RPMI8226 (cell line): ENCODE results near the gene KRT78.
"Not testable (repeated sequence)": the region's sequence is repeated elsewhere in the genome, so short reads cannot be mapped to it uniquely, and the experiment has no call there.

Experiments used
- DNase-seq: peaks from one replicate; pipeline ENCODE4 v3.0.0-alpha.2; 2015

KRT78 gene

DNA sequence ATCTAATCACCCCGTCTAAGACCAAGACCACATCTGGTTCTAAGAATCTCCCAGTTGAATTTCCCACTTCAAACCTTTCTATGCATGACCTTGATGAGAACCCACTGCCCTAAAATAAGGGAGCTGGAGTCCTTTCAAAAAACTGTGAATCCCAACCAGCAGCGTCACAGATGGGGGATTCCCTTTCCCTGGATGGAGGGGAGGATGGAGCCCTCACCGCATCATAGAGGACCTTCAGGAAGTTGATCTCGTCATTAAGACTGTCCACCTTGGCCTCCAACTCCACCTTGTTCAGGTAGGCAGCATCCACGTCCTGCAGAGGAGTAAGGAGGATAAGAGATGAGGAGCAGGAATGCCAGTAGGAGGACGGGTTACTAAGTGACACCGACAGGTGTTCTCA is 39.6 kb downstream of the KRT78 start:
- DNase-seq: no peak

DNA sequence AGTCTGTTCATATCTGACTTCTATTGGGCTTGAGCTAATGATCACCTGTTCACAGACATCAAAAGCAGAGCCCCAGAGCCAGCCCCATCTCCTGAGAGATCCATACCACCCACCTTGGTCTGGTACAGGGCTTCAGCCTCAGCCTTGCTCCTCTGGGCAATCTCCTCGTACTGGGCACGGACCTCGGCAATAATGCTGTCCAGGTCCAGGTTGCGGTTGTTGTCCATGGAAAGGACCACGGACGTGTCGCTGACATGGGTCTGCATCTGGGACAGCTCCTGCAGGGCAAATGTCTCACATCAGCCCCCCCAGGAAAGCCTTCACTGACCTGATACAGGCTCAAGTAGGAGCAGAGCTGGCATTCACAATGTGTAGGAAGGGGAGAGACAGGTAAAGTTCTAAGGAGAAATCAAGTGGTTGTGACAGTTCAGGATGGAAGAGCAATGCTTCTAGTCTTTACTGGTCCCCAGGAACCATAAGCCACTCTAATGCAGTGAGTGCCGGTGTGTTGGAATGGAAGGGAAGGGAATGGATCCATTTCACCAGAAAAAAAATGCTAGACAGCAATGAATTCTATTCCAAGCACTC is 40.1 kb downstream of the KRT78 start:
- no peak for DNase-seq

DNA sequence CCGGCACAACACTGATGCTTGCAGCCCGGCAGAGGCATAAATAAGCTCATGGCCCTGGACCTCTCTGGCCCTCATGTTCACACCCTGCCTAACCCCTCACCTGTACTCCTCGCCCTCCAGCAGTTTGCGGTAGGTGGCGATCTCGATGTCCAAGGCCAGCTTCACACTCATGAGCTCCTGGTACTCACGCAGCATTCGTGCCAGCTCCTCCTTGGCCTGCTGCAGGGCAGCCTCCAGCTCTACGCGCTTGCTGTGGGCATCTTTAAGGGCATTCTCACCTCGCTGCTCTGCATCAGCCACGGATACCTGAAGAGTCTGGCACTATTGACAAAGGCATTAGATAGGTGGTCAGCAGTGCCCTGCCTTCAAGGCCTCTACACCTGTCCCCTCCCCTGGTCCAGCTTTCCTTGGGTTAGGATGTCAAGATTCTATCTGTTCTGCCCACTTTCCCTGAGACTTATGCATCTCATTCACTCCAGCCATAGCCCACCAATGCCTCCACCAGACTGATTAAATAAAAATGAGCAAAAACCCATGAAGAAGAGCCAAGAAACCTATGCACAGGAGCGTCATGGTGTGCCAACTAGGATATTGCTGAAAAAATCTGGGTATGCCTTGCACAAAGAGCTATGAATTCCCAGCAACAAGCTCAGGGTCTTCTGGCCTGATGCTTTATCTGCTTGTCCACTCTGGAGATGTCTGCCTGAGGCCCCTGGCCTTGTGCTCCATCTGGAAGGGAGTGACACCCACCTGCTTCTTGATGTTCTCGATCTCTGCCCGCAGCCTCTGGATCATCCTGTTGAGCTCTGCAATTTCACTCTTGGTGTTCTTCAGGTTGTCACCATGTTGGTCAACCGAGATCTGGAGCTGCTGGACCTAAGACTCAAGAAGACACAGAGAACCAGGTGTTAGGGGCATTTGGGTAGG is 41.0 kb downstream of the KRT78 start:
- DNase-seq: no peak

DNA sequence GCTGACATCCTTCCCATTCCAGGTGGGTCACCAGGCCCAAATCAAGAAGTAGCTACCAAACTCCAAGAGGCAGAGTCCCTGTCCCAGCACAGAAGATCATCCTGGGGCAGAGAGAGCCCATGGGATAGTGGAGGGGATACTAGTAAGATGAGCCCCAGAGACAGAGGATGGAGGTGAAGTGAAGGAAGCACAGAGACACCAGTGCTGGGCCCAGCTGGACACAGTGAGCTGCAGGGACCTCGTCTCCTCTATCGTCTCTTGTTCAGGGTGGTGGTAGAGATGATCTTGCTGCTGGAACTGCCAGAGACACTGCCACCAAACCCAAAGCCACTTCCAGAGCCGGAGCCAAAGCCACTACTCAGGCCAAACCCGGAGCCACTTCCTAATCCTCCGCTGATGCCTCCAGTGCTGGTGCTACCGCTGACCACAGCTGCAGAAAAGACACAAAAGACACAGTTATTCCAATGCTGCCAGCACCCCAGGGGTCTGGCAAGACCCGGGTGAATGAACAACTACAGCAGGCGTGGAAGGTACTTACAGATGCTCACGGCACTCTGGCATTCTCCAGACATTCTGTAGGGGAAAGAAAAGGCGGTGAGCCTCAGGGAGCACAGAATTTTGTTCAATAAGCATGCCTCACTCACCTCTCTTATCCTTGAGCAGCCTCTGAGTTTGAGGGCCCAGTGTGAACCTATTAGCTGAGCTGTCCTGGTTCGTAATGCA is 41.8 kb downstream of the KRT78 start:
- no peak for DNase-seq

DNA sequence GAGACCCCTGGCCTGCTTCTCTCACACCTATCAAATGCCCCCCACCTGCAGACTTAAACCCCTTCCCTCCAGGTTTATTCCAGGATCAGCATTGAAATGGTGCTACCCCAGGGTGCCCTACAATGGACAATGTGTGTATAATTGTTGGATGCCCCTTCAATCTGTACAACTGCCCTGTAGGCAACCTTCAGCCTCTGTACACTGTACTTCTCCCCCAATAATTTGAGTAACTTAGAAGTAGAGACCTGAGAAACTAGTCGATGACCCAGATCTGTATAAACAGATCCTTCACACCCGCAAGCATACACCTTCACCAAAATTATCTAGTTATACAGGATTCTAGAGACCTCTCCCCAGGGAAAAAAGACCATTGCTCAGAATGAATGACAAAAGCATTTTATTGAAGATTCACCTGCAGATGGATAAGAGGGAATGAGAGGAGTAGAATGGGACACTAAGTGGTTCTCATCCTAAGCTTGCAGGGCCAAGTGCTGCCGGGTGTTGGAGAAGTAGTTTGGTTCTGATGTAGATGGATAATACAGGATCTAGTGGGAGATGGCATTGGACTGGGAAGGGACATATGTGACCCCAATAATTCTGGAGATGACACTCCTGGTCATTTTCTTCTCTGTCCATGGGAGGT is 42.5 kb downstream of the KRT78 start:
- DNase-seq: no peak

DNA sequence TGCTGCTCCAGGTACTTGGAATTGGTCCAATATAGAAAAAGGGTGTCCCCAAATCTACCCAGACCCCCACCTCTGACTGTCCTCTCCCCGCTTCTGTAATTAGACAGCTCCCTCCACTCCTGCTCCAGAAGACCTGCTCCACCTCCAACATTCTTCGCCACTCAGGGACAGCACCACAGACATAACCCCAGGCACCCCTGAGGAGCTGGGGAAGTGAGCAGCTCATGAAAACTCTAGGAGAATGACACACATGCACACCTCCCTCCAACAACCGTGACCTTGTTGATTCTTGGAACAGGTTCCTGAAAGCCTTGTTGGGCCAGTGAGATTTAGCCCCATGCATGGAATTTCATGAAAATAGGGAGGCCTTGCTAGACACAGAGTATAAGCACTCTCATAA is 43.1 kb downstream of the KRT78 start:
- no peak for DNase-seq

DNA sequence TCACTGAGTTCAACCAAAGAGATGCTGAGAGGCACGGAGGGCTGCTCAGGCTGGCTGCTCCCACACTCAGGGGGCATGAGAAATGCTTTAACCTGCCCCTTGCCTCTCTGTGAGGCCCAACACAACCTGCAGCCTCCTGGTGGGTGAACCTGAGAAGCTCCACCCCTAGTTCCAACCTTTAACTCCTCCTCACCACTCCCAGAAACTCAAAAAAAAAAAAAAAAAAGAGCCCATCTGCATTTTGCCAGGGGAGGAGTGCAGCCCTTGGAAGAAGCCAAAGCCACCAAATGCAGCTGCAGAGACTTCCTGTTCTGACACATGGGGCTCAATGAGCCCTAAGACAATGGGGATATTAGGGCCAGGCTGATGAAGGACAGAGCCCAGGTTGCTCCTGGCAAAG is 43.8 kb downstream of the KRT78 start:
- DNase-seq: peak; percentile 62

DNA sequence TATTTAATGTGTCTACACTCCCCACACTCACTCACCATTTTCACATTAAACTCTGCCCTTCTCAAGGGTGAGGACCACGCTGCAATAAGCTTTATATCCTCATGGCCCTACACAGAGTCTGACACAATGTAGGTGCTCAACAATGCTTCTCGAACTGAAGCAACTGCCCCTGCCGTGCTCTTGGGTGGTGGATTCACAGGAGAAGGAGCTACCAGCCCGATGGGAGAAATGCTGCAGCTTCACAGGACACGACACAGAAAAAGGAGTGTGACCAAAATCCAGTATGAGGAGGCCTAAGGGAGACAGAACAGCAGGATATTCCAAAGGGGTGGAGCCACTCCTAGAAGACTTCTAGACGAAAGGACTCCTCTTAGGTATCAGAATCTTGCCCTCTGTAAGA is 46.4 kb downstream of the KRT78 start:
- no peak for DNase-seq

DNA sequence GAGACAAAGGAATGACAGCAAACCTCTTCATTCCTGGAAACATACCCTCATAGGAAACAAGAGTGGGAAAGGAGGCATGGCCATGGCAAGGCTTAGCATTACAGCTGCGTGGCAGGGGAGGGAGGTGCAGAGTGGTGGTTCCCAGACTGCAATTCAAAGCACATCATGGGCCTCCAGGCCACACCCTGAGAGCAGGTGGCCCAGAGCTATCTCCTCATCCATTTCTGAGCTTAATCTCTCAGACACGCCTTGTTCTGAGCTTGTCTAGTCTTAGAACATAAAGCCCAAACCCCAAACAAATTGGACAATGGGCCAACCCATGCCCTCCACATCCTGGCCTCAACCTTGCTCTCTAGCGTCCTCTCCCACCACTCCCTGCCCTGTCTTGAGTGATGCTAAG is 47.0 kb downstream of the KRT78 start:
- no peak for DNase-seq

DNA sequence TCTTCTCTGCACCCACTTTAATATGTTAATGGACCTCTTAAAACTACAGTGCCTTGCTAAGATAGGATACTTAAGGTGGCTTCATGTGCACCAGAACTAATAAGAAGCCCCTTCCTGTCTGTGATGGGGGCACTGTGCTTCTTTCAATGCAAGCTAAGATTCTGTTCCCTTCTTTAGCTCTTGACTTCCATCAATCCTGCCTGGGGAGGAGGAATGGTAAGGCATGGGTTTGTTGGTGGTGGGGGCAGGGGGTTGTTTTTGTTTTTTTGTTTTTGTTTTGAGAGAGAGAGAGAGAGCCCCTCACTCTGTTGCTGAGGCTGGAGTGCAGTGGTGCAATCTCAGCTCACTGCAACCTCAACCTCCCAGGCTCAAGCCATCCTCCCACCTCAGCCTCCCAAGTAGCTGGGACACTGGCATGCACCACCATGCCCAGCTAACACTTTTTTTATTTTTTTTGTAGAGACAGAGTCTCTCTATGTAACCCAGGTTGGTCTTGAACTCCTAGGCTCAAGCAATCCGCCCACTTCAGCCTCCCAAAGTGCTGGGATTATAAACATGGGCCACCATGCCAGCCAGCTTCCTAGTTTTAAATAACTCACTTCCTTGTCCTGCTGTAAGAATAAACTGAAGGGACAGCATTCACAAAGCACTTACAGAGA is 48.4 kb downstream of the KRT78 start:
- DNase-seq: no peak

DNA sequence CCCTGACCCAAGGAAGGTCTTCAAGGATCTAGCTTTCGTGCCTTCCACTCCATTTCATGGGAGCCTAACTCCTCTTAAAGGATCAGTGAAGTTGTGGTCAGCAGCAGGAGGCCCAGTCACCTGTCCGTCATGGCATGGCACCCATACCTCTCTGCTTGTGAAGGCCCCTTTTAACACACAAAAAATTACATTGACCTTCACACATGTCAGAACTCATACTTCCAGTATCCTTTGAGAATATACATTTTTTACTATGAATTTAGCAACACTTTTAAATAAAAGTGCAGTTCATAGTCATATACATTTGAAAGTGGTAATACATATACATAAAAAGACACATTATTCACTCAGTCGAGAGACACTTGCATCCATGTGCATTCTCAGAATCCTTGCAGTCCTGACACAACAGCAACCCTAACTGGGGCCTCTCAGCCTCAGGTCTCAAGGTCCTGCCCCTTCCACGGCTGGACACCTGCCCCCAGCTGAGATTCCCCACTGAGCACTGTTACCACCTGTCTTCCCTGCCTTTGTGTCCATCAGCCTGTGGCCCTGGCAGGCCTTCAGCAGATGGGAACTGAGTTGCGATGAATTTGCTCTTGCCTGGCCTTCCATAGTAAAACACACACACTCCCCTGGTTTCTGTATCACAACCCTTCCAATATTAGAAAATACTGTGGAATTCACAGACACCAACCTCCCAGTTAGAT is 49.1 kb downstream of the KRT78 start:
- no peak for DNase-seq

DNA sequence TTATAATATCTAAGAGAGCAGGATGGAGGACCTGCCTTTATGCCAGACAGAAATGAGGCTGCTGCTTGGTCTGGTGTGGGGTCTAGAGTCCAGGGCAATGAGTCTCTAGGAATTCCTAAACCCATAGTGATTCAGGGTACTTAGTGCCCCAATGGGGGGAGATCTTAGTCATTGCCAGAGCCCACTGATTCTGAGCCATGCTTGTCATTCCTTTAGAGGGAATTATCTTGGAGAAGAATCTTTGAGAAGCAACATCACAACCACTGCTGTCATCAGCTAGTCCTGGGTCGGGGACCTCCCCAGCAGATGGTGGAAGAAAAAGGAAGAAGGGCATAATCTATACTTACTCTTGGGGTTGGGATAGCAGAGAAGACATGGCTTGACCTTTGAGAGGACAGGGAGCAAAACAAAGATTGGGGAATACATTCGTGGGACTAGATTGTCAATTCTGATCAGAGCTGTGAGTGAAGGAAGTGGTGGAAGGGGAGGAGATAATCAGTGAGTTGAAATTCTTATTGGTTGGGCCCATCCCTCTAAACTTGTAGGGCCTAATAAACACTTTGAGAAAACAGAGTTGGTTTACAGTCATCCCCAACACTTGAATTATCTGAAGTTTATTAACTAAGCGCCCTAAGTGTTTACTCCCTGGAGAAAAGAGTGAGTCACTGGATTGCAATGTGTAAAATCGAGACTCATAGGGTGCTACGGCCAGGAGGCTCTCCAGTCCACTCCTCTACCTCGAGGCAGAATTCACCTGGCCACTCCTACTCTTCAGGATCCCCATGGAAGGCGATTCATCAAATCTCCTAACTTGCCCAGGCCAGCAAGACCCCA is 49.9 kb downstream of the KRT78 start:
- DNase-seq: no peak

DNA sequence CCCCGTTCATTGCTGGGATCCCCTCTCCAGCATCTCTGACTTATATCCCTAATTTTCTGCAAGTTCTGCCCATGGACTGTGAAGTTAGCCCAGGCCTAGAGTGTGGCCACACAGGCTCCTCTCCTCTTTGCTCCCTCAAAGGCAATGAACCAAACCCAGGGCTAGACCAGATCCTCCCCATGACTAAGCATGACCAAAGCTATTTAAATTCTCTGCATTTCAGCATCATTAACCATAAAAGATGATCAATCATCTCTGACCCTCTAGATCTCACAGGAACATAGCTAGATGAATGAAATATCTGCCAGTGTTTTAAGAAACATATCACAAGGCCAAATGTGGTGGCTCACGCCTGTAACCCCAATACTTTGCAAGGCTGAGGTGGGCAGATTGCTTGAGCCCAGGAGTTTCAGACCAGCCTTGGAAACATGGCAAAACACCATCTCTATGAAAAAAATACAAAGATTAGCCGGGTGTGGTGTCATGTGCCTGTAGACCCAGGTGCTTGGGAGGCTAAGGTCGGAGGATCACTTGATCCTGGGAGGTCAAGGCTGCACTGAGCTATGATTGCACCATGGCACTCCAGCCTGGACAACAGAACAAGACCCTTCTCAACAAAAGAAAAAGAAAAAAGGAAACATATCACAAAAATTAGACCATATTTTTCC is 50.7 kb downstream of the KRT78 start:
- no peak for DNase-seq

DNA sequence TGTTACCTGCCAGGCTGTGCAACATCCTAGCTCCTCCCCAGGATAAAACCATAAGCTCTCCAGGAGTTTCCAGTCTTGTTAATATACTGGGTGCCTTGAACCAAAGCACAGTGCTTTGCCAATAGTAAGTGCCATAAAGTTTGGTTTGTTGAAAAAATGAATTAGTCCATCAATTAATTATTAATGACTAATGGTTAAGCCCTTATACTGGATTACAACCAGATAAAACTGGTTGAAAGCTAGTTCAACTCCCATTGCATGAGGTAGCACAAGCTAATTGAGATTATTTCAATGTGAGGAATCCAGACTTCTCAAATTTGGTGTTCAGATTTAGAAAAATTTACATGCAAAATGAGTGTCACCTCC is 51.3 kb downstream of the KRT78 start:
- DNase-seq: no peak

DNA sequence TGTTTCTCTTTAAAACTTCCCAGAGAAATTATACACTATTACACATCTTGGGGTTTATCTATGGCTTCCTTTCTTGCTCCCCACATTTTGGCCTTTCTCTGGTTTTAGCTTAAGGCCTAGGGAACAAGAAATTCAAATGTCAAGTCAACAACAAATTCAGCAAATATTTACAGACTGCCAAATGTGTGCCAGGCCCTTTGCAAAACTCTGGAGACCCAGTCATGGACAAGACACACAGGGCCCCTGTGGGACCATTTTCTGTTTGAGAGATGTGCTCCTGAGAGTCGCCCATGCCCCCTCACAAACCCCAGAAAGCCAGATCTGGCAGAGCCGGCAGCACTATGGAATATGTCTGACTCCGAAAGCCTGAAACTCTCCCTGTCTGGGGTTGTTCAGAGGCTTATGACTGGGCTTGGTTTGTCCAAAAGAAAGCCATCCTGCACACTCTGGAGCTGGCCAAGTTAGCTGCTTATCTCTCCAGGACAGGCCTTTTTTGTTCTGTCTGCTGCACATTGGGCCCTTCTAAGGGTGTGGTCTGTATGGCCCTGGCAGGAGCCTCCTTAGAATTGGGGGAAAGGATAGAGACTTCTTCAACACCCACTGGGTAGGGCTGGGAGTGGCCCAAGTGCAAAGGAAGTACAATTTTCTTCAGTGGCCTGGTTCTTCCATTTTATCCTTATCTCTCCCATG is 51.8 kb downstream of the KRT78 start:
- no peak for DNase-seq

DNA sequence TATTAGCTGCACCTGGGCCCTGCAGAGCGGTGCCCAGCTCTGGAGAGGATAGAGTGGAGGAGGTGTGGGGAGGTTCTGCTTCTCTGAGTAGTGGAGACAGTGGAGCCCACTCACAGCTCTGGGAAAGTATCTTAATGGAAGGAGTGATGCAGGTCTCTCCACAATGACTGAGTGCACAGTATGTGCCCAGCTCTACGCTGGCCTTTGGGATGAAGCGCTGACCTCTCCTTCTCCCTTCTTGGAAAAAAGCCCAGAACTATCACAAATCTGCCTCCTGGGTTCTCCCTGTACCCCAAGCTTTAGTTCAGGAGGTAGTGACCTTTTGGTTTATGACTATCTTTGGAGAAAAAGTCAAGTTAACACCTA is 52.4 kb downstream of the KRT78 start:
- DNase-seq: no peak

DNA sequence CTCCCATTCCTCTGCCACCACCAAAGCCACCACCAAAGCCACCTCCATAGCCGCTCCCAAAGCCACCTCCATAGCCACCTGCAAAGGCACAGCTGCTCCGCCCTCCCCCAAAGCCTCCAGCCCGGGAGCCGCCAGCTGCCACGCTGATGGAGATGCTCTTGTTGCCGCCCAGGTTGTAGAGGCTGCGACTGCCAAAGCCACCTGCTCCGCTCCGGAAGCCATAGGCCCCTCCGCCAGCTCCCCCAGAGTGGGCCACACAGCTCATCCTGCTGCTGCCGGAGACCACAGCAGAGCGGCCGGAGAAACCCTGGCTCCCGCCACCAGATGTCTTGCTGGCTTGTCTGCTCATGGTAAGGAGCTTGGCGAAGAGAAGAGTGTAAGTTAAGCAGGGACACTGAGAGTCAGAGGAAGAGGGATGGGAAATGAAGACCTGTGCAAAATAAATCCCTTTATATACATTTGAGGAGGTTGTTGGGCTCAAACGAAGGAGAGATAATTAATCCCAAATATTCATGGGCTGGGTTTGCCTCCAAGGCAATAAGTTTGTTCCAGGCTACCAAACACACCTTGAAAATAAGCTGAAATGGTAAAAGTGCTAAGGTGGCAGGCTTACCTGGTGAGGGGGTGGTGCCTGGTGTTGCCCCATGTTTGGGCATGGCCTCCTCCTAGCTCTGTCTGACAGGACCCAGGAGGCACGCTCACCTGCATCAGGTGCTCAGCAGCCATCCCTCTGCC is 52.9 kb downstream of the KRT78 start, which contains the start of gene KRT3:
Gene KRT3, minus strand, starts transcription at position 424 of the 735 bp plus-strand sequence. Its CDS starts 75 bp downstream, at position 349.
- DNase-seq: peak; percentile 26

DNA sequence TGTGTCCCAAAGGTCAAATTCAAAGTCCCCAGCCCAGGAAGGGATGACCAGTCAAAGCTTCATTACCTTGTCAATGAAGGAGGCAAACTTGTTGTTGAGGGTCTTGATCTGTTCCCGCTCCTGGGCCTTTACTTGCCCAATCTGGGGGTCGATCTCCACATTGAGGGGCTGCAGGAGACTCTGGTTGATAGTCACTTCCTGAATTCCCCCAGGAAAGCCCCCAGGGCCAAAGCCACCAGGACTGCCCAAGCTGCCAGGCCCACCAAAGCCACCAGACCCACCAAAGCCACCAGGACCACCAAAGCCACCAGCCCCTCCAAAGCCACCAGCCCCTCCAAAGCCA is 53.5 kb downstream of the KRT78 start:
- not testable (repeated sequence) for DNase-seq
